D721Med (cell line): ENCODE results near the gene DDX1.
A peak's percentile ranks its signal among the peaks of the same experiment; 100 is the strongest.
"Not testable (repeated sequence)": the region's sequence is repeated elsewhere in the genome, so short reads cannot be mapped to it uniquely, and the experiment has no call there.

Source experiments
- DNase-seq: peaks from one replicate; pipeline ENCODE4 v3.0.0; 2011; ENCODE audit warnings: low spot score; ENCODE audit not compliant: insufficient read length
- FAIRE-seq: peaks from 2 replicates; lab custom pipeline; 2011; peaks lifted over from hg19 to GRCh38; lab: Jason Lieb, UNC
- TF ChIP-seq, protein P1 (sequence below): IDR thresholded peaks from 2 replicates; pipeline ENCODE4 v1.5.1; 2012; ENCODE audit warnings: mild to moderate bottlenecking, control low read depth; ENCODE audit not compliant: insufficient read depth; ENCODE audit errors: missing control alignments

DDX1 gene

DNA sequence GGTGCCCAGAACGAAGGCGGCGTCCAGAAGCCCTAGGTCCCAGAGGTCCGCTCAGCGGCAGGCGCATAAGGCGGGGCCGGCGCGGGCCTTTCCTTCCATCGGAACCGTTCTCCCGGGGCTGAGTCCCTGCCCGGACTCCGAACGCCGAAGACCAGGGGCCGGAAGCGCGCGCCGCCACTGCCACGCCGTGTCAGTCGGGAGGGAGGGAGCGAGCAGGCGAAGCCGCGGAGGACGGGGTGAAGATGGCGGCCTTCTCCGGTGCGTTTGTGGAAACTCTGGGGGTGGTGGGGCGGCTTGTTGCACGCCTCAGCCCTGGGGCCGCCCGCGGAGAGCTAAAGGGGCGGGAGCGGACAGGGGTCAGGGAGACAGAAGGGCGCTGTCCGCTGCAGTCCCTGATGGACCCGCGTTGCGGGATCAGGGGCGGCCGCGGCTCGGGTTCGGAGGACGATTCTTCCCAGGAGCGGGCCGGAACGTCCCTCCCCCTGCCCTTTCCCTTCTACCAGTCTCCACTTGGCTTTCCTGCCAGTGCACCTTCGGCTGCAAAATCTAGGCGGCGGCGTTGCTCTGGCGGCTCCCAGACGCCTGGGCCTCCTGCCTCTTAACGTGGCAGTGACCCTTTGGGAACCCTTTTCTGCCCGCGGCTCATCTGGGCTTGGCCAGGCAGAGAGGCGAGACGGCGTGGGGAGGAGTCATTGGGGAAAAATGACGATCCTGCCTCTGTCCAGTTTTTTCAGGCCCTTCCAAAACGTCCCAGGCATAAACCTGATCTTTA lies at the start of gene DDX1:
TSS of gene DDX1 (plus strand) at position 177 of the 772 bp plus-strand sequence. CDS start at position 243, 66 bp downstream.
- no peak for FAIRE-seq
- TF ChIP-seq, protein P1, sequence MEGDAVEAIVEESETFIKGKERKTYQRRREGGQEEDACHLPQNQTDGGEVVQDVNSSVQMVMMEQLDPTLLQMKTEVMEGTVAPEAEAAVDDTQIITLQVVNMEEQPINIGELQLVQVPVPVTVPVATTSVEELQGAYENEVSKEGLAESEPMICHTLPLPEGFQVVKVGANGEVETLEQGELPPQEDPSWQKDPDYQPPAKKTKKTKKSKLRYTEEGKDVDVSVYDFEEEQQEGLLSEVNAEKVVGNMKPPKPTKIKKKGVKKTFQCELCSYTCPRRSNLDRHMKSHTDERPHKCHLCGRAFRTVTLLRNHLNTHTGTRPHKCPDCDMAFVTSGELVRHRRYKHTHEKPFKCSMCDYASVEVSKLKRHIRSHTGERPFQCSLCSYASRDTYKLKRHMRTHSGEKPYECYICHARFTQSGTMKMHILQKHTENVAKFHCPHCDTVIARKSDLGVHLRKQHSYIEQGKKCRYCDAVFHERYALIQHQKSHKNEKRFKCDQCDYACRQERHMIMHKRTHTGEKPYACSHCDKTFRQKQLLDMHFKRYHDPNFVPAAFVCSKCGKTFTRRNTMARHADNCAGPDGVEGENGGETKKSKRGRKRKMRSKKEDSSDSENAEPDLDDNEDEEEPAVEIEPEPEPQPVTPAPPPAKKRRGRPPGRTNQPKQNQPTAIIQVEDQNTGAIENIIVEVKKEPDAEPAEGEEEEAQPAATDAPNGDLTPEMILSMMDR: no peak

GRCh38 chr2:15542269-15542668 lies 49.4 kb upstream of the DDX1 start:
- FAIRE-seq, DNase-seq: not testable (repeated sequence)

More for the DNA sequence above, at the start of gene DDX1:
- peak; percentile 31 for DNase-seq

- FAIRE-seq (no peak), DNase-seq (no peak)
- TF ChIP-seq, protein P1: no peak
Observed at GRCh38 chr2:15543053-15543452, 48.6 kb upstream of the DDX1 start.

GRCh38 chr2:15543541-15543940 lies 48.1 kb upstream of the DDX1 start:
- no peak for FAIRE-seq
- DNase-seq: no peak
- TF ChIP-seq, protein P1: no peak

GRCh38 chr2:15544227-15544626 lies 47.4 kb upstream of the DDX1 start:
- no peak for DNase-seq
- FAIRE-seq: no peak
- TF ChIP-seq, protein P1: no peak

DNA sequence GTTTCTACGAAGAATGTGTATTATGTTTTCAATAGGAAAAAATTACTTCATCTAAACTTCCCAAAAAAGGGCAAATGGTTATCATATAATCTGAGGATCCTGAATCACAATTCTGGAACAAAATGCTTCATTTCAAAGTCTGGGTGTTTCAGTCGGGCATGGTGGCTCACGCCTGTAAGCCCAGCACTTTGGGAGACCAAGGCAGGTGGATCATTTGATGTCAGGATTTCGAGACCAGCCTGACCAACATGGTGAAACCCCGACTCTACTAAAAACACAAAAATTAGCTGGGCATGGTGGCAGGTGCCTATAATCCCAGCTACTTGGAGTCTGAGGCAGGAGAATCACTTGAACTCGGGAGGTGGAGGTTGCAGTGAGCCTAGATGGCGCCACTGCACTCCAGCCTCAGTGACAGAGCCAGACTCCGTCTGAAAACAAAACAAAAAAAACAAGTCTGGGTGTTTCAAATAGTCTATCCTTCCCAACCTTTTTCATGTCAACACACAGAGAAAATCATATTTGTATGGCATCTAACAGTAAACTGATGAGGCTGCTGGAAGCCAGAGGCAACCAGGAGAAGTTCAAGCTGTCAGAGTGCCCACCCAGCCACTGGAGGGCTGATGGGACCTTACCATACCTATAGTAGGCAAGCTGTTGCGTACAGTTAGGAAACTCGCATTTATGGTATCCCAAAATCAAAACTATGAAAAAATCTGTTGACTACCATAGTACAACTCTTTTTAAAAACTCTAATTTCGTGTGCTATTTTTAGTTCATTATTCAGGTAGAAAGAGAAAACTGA lies 45.2 kb upstream of the DDX1 start:
- TF ChIP-seq, protein P1: peak; percentile 21
- DNase-seq (no peak), FAIRE-seq (no peak)

DNA sequence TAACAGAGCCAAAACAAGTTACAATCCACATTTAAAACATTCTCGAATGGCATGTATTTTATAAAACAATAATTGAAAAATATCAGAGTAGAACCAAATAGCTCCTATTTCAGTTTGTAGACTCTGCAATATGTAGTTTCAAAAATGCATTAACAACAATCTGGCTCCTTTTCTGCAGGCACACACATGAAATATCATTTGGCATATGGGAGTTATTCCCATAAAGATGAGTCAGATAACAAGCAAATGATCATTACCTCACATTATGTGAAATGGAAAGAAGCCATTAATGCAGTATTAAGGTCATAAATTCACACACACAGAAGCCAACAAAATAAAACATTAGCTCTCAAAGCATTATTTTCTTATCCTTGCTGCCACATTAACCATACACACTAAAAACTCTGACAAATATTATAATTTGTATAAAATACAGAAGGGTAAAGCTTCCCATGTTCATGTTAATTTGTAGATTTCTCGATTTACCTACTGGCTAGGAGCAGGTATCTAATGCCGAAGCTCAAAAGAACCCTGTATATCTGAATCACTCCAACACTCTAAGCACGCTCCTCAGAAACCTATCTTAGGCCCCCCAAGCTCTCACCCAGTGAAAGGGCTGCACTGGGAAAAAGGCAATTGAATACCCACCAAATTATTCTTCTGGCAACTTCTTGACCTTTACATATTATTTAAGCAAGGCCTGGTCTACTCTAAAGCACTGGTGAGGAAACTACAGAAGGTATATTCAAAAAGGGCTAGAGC lies 44.4 kb upstream of the DDX1 start:
- no peak for DNase-seq
- TF ChIP-seq, protein P1: no peak
- FAIRE-seq: no peak
